PC-3 (cell line): ENCODE data around the gene NACC2.

Experiments
- EZH2 ChIP-seq: fragments of 300-600 bp; sonication (generic); IDR thresholded peaks from one replicate; pipeline ENCODE4 v1.6.1; 2017; ENCODE audit warnings: antibody characterized with exemption, mild to moderate bottlenecking, low read length; ENCODE audit not compliant: unreplicated experiment
- TF ChIP-seq, protein P1 (sequence below): fragments of 300-600 bp; sonication (generic); conservative IDR thresholded peaks from 2 replicates; pipeline ENCODE4 v1.5.1; 2017; ENCODE audit warnings: antibody characterized with exemption, low read depth, mild to moderate bottlenecking, low read length

GRCh38 chr9:136131629-136132511 lies 36.8 kb upstream of the NACC2 start:
- TF ChIP-seq, protein P1, sequence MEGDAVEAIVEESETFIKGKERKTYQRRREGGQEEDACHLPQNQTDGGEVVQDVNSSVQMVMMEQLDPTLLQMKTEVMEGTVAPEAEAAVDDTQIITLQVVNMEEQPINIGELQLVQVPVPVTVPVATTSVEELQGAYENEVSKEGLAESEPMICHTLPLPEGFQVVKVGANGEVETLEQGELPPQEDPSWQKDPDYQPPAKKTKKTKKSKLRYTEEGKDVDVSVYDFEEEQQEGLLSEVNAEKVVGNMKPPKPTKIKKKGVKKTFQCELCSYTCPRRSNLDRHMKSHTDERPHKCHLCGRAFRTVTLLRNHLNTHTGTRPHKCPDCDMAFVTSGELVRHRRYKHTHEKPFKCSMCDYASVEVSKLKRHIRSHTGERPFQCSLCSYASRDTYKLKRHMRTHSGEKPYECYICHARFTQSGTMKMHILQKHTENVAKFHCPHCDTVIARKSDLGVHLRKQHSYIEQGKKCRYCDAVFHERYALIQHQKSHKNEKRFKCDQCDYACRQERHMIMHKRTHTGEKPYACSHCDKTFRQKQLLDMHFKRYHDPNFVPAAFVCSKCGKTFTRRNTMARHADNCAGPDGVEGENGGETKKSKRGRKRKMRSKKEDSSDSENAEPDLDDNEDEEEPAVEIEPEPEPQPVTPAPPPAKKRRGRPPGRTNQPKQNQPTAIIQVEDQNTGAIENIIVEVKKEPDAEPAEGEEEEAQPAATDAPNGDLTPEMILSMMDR: no peak
- no peak for TF ChIP-seq EZH2
